ENCODE data around the gene CLEC2A.

The CLEC2A gene

DNA sequence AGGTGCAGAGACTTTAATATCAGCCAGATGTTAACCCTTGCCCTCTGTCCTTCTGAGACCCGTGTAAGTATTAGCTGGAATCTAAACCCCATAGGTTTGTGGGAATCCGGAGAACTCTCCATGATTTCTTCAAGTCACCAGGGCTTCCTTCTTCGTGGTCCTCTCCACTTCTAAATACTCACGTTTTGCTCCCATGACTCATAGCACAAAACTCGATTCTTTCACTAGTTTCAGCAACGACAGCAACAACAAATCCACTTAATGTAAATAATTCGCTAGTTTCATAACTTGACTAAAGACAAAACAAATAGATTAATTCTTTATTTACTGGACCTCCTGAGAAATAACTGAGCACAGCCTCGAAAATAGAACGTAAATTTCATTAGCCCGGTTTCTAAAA is 4.4 kb upstream of the CLEC2A start:
- Histone ChIP-seq H3K4me2 (no peak overlapping the region), H3K27ac (no peak overlapping the region), H3K27me3 (no peaks in the 10 kb centered on the region), H4K20me1 (no peaks in the 10 kb centered on the region), H3K4me3 (no peak overlapping the region), H3K9me3 (no peaks in the 10 kb centered on the region), H3K4me1 (no peaks in the 10 kb centered on the region), H3K36me3 (no peaks in the 10 kb centered on the region), H3K9ac (no peak overlapping the region)
- TF ChIP-seq Cebpa-rat (IDR thresholded peaks at IDR 0.05) = no peak

DNA sequence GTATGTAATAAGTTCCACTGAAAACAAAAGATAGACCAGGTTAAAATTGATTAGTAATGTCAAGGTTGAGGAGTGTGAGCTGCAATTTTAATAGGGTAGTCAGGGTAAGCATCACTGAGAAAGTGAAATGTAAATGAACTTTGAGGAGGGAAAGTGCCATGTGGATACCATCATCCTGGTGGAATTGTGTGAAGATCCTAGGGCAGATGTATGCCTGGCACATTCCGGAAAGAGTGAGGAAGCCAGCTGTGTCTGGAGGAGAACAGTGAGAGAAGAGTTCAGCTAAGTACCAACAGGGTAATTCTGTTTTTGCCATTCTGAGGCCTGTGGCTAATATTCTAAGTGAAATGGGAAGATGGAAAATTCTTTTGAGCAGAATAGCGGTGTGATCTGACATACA is 2.9 kb upstream of the CLEC2A start:
- no peak overlapping the region for H3K9ac ChIP-seq
- H3K4me3 ChIP-seq = no peak overlapping the region
- no peak overlapping the region for H3K27ac ChIP-seq
- no peaks in the 10 kb centered on the region for H3K36me3 ChIP-seq
- no peaks in the 10 kb centered on the region for H3K4me1 ChIP-seq
- TF ChIP-seq Cebpa-rat (IDR thresholded peaks at IDR 0.05) = no peak
- H3K27me3 ChIP-seq = no peaks in the 10 kb centered on the region
- H3K9me3 ChIP-seq = no peaks in the 10 kb centered on the region
- no peak overlapping the region for H3K4me2 ChIP-seq
- no peaks in the 10 kb centered on the region for H4K20me1 ChIP-seq

DNA sequence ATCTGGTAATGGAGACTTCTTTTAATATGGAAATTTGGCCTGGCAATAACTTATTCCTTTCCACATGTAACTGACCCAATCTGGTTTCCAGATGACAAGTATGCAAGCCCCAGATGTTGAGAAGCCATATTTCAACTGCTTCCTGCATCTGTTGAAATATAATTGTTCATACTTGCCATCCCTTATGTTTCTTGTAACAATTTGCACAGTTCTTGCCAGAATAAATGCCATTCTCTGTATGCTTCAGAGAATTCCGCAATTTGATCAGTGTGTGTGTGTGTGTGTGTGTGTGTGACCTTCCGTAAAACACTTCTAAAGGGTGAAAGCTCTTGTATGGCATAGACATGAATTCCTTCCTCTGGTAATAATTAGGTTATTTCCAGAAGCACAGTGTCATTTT is 1.8 kb upstream of the CLEC2A start:
- H3K27me3 ChIP-seq = no peaks in the 10 kb centered on the region
- H3K27ac ChIP-seq = no peak overlapping the region
- no peaks in the 10 kb centered on the region for H4K20me1 ChIP-seq
- no peak overlapping the region for H3K4me2 ChIP-seq
- H3K4me3 ChIP-seq = no peak overlapping the region
- H3K4me1 ChIP-seq = no peaks in the 10 kb centered on the region
- no peaks in the 10 kb centered on the region for H3K36me3 ChIP-seq
- TF ChIP-seq Cebpa-rat (IDR thresholded peaks at IDR 0.05) = no peak
- no peak overlapping the region for H3K9ac ChIP-seq
- H3K9me3 ChIP-seq = no peaks in the 10 kb centered on the region

DNA sequence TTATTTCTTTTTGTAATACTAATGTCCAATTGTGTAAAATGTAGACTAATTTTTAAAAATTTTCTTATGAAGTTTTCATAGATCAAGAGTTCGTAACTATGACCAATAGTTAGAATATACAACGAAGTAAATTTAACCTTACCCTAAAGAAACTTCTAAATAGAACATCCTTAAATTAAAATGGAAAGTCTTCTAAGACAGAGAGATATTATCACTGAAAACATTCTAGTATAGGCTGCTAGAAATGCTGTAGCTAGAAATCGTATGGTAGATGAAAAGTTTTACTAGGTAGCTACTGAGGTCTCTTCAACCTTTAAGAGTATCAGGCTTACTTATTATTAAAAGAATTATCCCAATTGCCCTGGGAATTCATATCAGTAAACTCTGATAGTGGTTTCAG is 925 bp downstream of the CLEC2A start:
- TF ChIP-seq Cebpa-rat (IDR thresholded peaks at IDR 0.05) = no peak
- Histone ChIP-seq H3K4me1 (no peaks in the 10 kb centered on the region), H3K27ac (no peak overlapping the region), H3K9me3 (no peaks in the 10 kb centered on the region), H3K9ac (no peak overlapping the region), H3K4me2 (no peak overlapping the region), H3K4me3 (no peak overlapping the region), H3K36me3 (no peaks in the 10 kb centered on the region), H3K27me3 (no peaks in the 10 kb centered on the region), H4K20me1 (no peaks in the 10 kb centered on the region)

DNA sequence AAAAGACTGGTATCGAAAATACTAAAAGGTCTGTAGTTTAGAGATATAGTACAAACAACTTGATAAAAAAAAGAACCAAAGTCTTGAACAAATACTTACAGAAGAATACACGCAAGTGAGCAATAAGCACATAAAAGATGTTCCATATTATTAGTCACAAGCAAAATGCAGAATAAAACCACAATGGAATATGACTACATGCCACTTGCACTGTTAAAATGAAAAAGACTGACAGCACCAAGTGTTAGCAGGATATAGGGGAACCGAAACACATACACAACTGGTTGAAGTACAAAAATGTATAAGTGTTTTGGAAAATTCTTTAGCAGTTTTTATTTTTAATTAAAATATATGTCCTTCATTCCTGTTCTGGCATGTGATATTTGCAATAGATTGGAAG is 3.6 kb downstream of the CLEC2A start:
- Histone ChIP-seq H3K9me3 (no peaks in the 10 kb centered on the region), H3K4me2 (no peak overlapping the region), H4K20me1 (no peaks in the 10 kb centered on the region), H3K4me1 (no peaks in the 10 kb centered on the region), H3K27me3 (no peaks in the 10 kb centered on the region), H3K36me3 (no peaks in the 10 kb centered on the region), H3K27ac (no peak overlapping the region), H3K4me3 (no peak overlapping the region), H3K9ac (no peak overlapping the region)
- TF ChIP-seq Cebpa-rat (IDR thresholded peaks at IDR 0.05) = no peak

DNA sequence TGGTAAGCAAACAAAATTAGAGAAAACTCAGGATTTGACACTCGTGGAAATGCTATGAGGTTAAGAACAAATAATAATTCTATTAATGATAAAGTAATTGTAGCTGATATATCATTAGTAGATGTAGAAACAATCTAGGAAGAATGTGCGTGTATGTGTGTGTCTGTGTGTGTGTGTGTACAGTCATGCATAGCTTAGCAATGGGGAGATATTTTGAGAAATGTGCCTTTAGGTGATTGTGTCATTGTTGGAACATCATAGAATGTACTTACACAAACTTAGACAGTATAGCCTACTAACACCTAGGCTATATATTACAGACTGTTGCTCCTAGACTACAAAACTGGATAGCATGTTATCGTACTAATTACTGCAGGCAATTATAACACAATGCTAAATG is 5.3 kb downstream of the CLEC2A start:
- Histone ChIP-seq H3K27ac (no peak overlapping the region), H3K4me3 (no peak overlapping the region), H4K20me1 (no peaks in the 10 kb centered on the region), H3K36me3 (no peaks in the 10 kb centered on the region), H3K4me1 (no peaks in the 10 kb centered on the region), H3K9ac (no peak overlapping the region), H3K4me2 (no peak overlapping the region), H3K27me3 (no peaks in the 10 kb centered on the region), H3K9me3 (no peaks in the 10 kb centered on the region)
- no peak for TF ChIP-seq Cebpa-rat (IDR thresholded peaks at IDR 0.05)

DNA sequence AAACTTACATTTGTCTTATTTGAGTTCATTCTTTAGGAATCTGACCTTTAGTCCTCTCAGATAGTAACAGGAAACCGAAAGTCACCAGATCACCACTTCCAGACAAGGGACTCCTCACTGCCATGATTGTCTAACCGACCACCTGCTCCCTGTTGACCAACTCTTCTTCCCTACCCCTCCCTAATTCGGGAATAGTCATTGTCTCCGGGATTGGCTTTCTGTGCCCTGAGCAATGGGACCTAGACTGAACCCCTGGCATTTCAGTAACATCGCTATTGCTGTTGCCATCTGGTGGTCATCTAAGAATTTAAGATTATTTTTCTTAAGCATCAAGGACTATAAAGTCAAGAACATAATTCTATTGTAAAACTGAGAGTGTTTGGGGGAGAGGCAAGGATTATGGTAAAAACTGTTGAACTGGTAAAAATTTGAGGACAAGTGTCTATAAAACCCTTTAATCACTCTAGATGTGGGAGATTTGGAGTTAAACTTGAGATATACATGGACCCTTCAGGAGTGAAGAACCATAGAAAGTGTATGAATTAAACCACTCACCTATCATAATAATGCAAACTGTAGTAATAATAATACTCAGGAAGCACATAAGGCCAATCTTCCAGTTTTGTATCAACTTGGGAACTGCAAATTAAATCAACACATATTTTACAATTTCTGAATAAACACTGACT is 6.3 kb downstream of the CLEC2A start:
- Histone ChIP-seq H3K9me3 (no peaks in the 10 kb centered on the region), H3K27ac (no peak overlapping the region), H3K4me2 (no peak overlapping the region), H3K9ac (no peak overlapping the region), H3K36me3 (no peaks in the 10 kb centered on the region), H4K20me1 (no peaks in the 10 kb centered on the region), H3K27me3 (no peaks in the 10 kb centered on the region), H3K4me1 (no peaks in the 10 kb centered on the region), H3K4me3 (no peak overlapping the region)
- TF ChIP-seq Cebpa-rat (IDR thresholded peaks at IDR 0.05) = no peak

DNA sequence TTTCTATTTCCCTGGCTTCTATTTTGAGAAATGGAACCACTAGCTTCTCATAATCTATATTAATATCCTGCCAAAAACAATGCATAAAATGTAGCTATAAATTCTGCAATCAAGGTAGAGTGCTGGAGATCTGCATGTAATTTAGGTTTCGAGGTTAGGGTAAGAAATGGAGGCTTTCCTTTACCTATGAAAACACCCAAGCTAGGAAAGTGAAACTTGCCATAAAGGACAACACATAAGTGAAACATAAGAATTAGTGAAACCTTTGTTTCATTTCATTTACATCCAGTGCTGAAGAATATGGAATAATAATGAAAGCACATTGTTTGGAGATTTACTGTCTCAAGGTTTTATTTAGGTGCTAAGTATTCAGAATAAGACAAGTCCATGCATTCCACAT is 9.7 kb downstream of the CLEC2A start:
- Histone ChIP-seq H3K27me3 (no peaks in the 10 kb centered on the region), H3K27ac (no peak overlapping the region), H3K4me3 (no peak overlapping the region), H3K9ac (no peak overlapping the region), H3K9me3 (0 out of 2 replicates have a peak, but pooled peaks cover 6% of the 10 kb centered on the region), H3K36me3 (no peaks in the 10 kb centered on the region), H3K4me2 (no peak overlapping the region), H4K20me1 (no peaks in the 10 kb centered on the region), H3K4me1 (no peaks in the 10 kb centered on the region)
- TF ChIP-seq Cebpa-rat (IDR thresholded peaks at IDR 0.05) = no peak

DNA sequence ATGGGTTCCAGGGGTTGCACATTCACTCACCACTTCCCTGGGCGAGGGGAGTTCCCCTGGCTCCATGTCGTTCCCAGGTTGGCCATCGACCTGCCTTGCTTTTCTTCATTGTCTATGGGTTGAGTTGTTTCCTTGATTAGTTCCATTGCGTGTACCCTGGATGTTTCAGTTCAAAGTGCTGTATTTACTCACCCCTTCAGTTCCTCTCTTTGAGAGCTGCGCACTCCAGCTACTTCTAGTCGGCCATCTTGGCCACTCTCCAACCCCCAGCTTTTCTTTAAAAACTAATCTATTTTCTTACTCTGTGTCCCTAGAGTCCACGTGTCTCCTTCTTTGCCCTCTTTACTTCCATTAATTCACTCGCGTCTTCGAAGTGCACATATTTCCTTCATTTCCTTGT is 11.7 kb downstream of the CLEC2A start:
- Histone ChIP-seq H3K27ac (no peak overlapping the region), H3K9me3 (0 out of 2 replicates have a peak, but pooled peaks cover 6% of the 10 kb centered on the region), H3K9ac (no peak overlapping the region), H3K4me2 (no peak overlapping the region), H3K36me3 (no peaks in the 10 kb centered on the region), H3K4me1 (no peaks in the 10 kb centered on the region), H3K27me3 (no peaks in the 10 kb centered on the region), H4K20me1 (no peaks in the 10 kb centered on the region), H3K4me3 (no peak overlapping the region)
- no peak for TF ChIP-seq Cebpa-rat (IDR thresholded peaks at IDR 0.05)

DNA sequence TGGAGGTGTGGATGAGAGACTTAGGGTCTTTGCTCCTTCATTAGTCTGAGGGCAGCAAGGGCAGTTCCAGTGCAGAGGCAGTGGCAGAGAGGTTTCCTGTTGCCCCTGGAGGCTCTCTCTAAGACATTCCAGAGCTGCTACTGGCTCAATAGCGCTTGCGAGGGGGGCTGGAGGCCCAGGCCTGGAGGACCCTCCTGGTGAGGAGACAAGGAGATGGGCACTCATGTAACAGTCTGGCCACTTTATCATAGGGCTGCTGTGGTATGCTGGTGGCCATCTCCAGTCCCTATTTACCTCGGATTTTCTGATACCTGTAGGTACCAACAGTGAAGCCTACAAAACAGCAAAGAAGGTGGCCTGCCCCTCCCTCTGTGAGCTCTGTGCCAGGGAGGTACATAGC is 12.7 kb downstream of the CLEC2A start:
- Histone ChIP-seq H3K27me3 (no peaks in the 10 kb centered on the region), H3K36me3 (no peaks in the 10 kb centered on the region), H3K4me2 (no peak overlapping the region), H3K27ac (no peak overlapping the region), H3K4me3 (no peak overlapping the region), H3K9ac (no peak overlapping the region), H3K4me1 (no peaks in the 10 kb centered on the region), H4K20me1 (no peaks in the 10 kb centered on the region), H3K9me3 (0 out of 2 replicates have a peak, but pooled peaks cover 6% of the 10 kb centered on the region)
- TF ChIP-seq Cebpa-rat (IDR thresholded peaks at IDR 0.05) = no peak

DNA sequence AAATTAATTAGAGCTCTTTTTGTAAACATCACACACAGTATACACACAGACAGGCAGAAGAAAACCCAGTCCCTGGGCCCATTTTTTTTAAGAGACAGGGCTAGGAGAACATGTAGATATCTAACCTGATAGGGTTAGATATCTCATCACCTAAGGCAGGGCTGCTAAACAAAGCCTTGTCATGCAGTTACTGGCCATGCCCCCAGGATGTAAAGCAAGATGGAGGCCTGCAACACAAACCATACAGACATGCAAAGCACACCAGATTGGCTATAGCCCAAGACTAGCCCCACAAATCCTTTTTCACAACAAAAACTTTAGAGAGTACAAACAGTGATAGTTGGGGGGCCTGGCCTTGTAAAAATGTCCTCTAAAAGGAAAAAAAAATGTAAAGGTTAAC is 20.5 kb downstream of the CLEC2A start:
- Histone ChIP-seq H3K4me3 (no peak overlapping the region), H3K4me1 (no peaks in the 10 kb centered on the region), H3K27me3 (no peaks in the 10 kb centered on the region), H3K27ac (no peak overlapping the region), H3K9me3 (peaks cover 35% of the 10 kb centered on the region), H3K4me2 (no peak overlapping the region), H4K20me1 (no peaks in the 10 kb centered on the region), H3K9ac (no peak overlapping the region), H3K36me3 (no peaks in the 10 kb centered on the region)
- no peak for TF ChIP-seq Cebpa-rat (IDR thresholded peaks at IDR 0.05)
